GM18505 (cell line): ENCODE measurements around the gene ASB10.

Source experiments
- ATAC-seq: cut with Tn5 transposase; IDR thresholded peaks from one replicate; pipeline ENCODE4 v1.9.1; 2021; ENCODE audit not compliant: unreplicated experiment
- POLR2A ChIP-seq: IDR thresholded peaks from 4 replicates; pipeline ENCODE4 v1.6.1; 2011; ENCODE audit warnings: borderline replicate concordance; ENCODE audit not compliant: insufficient read depth, insufficient read length; ENCODE audit errors: extremely low read depth

Gene ASB10

DNA sequence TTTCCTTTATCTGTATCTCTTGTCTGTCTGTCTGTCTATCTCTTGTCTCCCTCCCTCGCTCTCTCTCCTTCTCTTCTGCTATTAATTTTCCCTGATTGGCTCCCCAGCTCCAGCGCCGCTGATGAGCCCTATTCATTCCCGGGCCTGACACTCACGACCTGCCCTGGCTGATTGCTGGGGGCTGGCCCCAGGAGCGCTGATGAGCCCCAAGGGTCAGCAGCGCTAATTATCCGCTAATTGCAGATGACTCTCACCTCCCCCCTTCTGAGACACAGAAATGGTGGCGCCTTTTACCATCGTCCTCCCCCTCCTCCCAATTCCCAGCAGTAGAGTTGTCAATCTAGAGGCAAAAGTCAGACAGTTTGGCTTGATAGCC is 18.3 kb downstream of the ASB10 start:
- TF ChIP-seq POLR2A, result no peak
- no peak for ATAC-seq

DNA sequence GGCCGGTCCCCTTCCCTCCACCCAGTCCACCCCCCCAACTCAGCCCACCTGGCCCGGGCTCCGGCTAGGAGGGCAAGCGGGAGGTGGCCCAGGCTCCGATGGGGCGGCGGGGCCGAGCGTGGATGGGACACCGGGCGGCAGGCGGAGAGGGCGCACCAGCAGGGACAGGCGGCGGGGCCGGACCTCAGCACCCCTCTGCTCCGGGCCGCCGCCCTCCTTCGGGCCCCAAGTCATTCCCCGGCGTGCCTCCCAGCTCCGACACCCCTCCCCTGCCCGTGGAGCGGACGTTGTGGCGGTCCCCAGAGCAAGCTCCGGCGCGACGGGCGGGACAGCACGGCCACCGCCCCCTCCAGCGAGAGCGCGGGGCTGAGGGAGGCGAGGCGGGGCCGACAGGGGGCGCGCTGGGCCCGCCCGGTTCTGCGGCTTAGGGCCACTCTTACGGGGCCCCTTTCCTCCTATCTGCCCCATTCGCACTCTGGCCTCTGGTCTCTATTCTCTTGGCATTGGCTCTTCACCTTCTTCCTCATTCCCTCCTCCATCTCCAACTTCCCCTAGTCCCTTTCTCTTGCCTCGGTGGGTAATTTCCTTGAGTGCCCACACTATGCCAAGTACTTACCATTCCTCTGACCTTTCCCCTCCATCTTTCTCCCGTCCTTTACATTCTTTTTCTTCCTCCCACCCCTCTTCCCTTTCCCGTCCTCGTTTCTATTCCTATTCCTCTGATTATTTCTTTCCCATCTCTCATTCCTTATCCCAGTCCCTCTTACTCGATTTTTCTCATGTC is 18.9 kb downstream of the ASB10 start:
- ATAC-seq, result peak; percentile 53
- TF ChIP-seq POLR2A, result no peak

DNA sequence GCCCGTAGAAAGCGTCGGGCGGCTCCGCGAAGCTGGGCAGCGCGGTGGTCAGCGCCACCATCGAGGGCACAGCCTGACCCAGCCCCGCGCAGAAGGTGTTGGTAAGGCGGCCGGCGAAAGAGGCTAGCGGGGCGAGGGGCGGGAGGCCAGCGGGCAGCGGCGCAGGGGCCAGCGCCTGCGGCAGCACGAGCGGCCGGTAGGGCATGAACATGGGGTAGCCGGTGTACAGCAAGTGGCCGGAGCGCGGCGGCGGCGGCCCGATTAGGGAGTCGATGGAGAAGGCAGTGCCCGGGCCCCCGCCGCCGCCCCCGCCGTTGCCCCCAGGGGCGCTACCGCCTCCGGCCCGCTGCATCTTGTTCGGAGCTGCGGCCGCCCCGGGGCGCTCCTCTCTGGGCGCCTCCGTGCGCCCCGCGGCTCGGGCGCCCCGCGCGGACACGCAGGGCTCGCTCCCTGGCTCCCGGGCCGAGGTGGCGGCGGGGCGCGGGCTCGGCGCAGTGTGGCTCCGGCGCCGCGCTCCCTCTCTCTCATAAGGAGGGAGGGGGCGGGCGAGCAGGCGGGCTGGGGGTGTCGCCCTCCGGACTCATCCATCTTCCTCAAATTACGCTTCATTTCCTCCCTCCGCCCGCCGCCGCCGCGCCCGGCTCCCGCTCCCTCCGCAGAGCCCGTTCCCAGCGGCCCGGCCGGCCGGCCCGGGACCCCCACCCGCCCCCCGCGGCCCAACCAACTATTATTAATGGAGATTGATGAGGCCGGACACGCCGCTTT is 19.7 kb downstream of the ASB10 start, which contains the start of gene GBX1:
TSS of gene GBX1 (minus strand) at position 498 of the 765 bp plus-strand sequence. CDS start at position 352, 146 bp downstream.
- no peak for ATAC-seq

DNA sequence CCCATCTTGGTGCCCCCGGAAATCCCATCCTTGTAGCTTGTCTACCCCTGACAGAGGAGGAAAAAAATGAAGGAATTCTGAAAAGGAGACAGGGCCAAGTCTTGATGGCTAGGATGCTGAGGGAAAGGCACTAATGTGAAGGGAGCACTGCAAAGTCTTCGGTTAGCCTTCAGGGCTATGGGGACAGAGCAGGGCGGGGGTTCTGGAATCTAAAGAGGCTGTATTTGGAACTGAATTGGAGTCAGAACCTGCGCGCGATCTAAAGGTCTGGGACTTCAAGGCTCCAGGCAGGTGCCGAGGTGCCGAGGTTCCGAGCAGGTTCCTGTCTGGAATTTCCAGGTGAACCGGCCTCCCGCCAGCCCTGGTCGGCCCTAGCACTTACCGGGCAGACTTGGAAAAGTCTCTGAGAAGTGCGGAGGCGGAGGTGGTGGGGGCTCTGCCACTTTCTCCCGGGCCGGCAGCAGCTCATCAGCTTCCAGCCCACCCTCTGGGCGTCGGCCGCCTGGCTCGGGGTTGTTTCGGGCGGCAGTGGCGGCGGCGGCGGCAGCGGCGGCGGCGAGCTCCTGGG is 20.3 kb downstream of the ASB10 start:
- no peak for TF ChIP-seq POLR2A
- no peak for ATAC-seq

More for the DNA sequence above, 19.7 kb downstream of the ASB10 start, which contains the start of gene GBX1:
- TF ChIP-seq POLR2A, result no peak

DNA sequence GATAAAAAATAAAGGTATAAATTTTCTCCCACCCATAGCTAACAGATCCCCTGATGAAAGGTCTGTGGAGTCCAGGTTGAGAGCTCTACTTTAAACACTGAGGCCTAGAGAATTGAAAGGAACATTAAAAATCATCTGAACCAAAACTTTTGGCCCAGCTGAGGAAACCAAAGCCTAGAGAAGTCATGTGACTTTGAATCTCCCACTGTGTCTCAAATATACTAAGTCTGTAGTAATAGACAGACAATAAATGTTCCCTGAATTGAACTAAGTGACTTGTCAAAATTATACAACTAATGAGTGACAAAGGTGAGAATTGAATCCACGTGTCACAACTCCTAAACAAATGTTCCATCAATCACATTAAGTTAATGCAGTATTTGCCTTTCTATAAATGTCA is 25.3 kb downstream of the ASB10 start:
- ATAC-seq, result no peak
- TF ChIP-seq POLR2A, result no peak

DNA sequence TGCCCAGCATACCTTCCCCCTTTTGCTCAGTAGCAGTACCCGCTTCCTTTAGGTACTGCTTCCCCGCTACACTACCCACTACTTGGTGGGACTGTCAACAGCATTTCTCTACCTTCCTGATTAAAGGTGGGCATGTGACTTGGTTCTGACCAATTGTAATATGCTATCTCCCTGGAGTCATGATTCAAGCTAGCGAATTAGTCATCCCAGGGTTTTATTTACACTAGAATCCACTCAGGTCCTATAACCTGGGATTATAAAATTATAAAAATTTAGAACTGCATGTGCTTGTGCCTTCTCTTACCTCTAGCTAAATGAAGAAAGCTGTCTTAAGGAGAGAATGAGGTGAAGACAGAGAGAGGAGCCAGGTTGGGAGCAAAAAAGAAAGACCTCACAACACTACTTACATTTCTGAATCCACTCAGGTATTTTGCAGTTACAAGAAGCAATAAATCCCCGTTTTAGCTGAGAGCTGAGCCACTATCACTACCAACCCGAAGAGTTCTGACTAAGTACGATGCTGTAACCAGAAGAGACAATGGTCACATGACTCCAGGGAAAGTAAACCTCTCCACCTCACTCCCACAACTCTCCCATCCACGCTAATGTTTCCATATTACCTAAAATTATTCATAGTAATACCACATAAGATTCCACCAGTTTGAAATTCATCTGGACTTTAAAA is 29.3 kb downstream of the ASB10 start:
- no peak for ATAC-seq

DNA sequence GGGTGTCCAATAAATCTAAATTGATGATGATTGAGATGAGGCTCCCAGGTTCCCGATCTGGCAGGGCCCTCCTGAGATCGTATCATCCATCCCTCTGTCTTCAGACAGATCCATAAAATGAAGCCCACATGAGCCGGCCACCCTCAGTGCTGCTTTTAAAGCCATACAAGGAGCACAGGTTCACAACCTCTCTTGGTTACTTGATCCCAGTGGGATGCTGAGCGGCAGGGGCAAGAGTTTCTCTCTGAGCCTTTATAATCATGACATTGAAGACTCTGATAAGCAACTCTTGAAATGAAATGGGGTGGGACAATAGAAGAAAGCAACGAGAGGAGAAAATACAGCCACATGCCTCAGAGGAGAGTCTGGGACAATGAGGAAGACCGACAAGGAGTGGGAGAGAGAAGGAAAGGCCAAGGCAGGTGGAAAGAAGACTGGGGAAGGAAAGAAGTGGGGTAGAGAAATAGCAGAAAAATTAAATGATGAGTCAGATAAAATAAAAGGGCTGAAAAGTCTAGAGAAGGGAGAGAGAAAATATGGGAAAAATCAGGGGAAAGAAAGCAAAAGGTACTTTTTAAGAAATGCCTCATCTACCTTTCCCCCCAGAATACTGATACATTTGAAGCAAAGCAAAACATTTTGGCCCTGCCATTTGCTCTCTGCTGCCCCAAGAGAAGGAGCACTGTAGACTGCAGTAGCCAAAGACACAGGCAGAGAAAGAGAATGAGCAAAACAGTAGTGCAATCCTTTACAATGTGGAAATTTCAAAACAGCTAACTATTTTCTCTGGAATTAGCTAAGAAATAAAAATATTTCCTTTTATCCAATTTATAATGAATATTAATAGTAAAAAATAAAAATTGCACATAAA is 34.2 kb downstream of the ASB10 start:
- ATAC-seq, result no peak
- TF ChIP-seq POLR2A, result no peak

More for the DNA sequence above, 29.3 kb downstream of the ASB10 start:
- TF ChIP-seq POLR2A, result no peak

DNA sequence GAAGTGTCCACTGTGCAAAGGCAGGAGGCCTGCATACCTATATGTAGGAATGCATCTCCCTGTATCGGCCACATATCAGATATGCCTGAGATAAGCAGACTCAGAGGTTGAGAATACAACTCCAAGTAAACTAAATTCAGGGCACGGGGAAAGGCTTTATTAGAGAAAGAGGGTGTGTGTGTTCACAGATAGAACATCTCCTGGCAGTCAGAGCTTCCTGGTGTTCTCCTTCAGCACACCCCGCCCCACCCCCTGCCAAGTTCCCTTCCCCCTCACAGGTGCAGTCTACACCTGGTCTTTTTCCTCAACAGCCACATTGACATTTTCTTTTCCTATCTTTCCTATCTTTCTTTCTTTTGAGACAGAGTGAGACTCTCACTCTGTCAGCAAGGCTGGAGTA is 36.7 kb downstream of the ASB10 start:
- ATAC-seq, result no peak
- no peak for TF ChIP-seq POLR2A

DNA sequence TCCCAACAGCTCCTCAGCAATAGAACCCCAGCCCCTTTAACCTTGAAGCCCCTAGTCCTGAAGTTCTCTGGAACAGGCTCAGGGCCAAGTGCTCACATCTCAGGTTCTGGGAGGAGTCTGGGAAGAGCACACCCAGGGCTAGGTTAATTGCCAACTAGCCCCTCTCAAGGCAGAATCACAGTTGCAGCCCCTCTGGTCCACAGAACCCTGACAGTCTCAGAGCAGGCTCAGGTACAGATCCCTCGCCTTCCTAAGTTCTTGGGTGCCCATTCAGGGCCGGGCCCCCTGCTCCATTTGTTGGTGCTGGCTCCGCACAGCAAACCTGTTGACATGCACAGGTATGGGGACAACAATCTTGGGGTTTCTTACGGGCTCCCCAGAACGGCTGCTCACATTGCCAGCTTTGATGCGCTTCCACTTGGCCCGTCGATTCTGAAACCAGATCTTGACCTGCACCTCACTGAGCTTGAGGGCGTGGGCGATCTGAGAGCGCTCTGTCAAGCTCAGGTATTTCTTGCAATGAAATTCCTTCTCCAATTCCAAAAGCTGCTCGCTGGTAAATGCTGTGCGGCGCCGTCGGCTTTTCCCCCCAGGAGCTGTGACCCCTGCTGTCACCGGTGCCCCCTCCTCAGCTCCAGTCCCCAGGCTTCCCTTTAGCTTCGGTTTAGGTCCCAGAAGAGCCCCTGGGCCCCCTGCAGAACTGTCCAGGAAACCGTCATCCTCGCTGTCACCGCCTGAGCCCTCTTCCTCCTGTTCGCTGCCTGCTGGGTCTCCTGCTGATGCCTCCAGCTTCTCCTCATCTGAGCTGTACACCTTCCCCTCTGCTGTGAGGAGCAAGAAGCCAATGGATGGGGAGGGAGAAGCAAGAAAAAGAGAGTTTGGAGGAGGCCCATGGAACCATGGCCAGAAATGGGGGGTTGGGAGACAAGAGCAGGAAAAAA is 38.5 kb downstream of the ASB10 start:
- TF ChIP-seq POLR2A, result no peak
- no peak for ATAC-seq

DNA sequence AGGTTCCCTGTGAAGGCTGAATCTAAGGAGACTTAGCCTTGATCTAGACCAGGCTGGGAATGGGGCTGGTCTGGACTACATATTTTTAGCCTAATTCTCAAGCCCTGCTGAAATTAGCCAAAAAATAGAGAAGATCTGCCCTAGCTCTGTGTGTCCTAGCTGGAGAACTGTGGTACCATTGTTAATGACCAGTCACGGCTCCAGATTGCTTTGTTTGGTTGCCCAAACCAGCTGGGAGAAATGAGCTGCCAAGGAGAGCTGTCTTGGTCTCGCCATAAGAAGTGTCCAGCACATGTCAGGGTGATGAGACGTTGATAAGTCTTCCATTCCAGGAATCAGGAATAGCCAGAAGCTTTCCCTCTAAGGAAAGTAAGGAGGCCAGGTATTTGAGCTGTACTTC is 40.3 kb downstream of the ASB10 start:
- no peak for TF ChIP-seq POLR2A
- ATAC-seq, result no peak

DNA sequence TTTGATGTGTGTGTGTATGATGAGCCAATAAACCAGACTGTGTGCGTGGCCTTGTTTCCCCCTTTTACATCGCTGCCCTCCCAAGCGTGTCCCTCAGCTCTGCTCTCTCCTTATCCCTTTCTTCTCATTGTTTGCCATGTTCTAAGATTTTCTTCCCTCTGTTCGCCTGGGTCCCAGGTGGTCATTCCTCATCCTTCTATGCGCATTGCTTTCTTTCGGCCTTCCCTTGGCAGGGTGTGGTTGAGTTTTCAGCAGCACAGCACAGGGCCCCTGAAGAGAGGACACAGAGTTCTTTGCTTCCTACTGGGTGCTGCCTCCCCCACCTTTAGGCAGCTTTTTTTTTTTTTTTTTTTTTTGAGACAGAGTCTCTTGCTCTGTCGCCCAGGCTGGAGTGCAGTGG is 42.7 kb downstream of the ASB10 start:
- no peak for ATAC-seq
- TF ChIP-seq POLR2A, result no peak
